Inflammatory macrophage (primary cell): Measurements from ENCODE around the gene SLC25A17.
A peak's percentile ranks its signal among the peaks of the same experiment; 100 is the strongest.
"Not testable (repeated sequence)": the region's sequence is repeated elsewhere in the genome, so short reads cannot be mapped to it uniquely, and the experiment has no call there.

Experiments
- DNase-seq, 2 donors: peaks; one replicate each; pipeline ENCODE4 v3.0.0-alpha.2; 2020 to 2022
- total RNA-seq, 18 experiments: gene quantifications; one replicate each; lab custom pipeline; 2026; ENCODE audit warnings: mixed read lengths in 6 of 18, inconsistent platforms in 2 of 18; lab: John Stamatoyannopoulos, UW

The SLC25A17 gene, protein sequence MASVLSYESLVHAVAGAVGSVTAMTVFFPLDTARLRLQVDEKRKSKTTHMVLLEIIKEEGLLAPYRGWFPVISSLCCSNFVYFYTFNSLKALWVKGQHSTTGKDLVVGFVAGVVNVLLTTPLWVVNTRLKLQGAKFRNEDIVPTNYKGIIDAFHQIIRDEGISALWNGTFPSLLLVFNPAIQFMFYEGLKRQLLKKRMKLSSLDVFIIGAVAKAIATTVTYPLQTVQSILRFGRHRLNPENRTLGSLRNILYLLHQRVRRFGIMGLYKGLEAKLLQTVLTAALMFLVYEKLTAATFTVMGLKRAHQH
- 6.5 to 26.9 (median 16.0) reads per million in 18 experiments for total RNA-seq

GRCh38 chr22:40818747-40819598 is at the start of gene SLC25A17:
TSS of gene SLC25A17 (minus strand) at chr22:40819346. CDS start at chr22:40819248, 98 bp downstream.
- peak; percentile 75 to 87 for DNase-seq

GRCh38 chr22:40868379-40868778 is 49.2 kb upstream of the SLC25A17 start:
- DNase-seq, result not testable (repeated sequence)

GRCh38 chr22:40867109-40867508 is 48.0 kb upstream of the SLC25A17 start:
- DNase-seq, result no peak

DNA sequence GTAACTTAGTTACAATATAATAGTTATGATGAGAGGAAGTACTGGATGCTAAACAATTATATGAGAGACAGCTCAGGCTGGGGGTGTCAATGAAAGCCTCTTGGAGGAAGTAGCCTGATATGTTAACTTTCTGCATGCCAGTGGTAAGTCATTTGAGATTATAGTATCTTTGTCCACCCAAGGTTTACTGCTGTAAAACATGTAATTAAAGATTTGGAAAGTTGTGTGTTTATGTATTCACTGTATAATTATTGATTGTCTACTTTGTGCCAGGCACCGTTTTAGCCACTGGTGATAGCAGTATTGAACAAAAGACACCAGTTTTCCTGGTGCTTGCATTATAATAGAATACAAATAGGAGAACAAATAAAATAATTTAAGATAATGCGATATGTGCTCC is 43.4 kb upstream of the SLC25A17 start:
- peak; percentile 38 to 41 for DNase-seq

DNA sequence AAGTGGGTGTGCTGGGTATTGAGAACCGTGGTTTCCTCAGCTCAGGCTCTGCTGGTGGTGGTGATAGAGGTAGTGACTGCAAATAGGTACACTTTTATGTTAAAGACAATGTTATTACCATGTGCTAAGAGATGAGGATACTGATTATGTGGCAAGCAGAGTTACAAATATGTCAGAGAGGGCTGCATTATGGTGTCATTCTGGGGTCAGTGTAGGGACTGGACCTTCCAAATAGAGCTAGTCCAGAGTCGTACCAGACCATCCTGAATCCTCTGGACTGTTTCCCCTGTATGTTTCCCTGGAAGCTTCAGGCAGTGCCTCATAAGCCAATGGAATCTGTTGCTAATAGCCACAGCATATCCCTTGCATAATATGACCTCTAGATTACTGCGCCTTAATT is 42.9 kb upstream of the SLC25A17 start, which contains the start of gene DNAJB7:
Gene DNAJB7, minus strand, starts transcription at position 101 of the 400 bp plus-strand sequence. CDS start 119 bp downstream, outside the sequence.
- DNase-seq, result peak in 1 of 2 donors; percentile 15

GRCh38 chr22:40857309-40857855 is 38.2 kb upstream of the SLC25A17 start:
- DNase-seq, result no peak

- peak; percentile 97 to 98 for DNase-seq
These were observed 37.6 kb upstream of the SLC25A17 start, which contains the start of the genes ST13 and XPNPEP3 for GRCh38 chr22:40856513-40857308. TSS of gene ST13 (minus strand) at chr22:40856639. CDS start at chr22:40856540, 99 bp downstream. TSS of gene XPNPEP3 (plus strand) at chr22:40857148. CDS start at chr22:40857182, 34 bp downstream.

DNA sequence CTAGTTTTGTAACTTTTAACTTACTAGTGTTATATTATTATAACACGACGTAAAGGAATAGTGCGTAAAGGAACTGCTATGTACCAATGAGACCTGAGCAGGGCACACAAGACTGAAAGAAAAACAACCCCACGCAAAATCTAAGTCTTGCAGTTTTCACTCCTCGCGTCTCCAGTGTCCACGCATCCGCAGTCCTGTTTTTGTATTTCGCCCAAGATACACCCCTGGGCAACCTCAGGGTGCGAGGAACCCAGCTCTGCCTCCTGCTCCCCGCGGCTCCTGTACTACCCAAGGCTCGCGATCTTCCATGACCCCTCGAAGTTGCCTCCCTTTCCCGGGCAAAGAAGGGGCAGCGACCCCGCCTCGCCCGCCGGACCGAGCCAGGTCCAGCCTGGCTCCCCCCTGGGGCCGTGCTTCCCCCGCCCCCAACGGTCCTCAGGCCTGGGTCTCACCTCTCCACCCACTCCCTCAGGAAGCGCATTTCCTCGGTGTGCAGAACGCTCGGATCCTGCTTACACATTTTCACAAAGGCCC is 36.9 kb upstream of the SLC25A17 start:
- peak; percentile 43 to 49 for DNase-seq

DNA sequence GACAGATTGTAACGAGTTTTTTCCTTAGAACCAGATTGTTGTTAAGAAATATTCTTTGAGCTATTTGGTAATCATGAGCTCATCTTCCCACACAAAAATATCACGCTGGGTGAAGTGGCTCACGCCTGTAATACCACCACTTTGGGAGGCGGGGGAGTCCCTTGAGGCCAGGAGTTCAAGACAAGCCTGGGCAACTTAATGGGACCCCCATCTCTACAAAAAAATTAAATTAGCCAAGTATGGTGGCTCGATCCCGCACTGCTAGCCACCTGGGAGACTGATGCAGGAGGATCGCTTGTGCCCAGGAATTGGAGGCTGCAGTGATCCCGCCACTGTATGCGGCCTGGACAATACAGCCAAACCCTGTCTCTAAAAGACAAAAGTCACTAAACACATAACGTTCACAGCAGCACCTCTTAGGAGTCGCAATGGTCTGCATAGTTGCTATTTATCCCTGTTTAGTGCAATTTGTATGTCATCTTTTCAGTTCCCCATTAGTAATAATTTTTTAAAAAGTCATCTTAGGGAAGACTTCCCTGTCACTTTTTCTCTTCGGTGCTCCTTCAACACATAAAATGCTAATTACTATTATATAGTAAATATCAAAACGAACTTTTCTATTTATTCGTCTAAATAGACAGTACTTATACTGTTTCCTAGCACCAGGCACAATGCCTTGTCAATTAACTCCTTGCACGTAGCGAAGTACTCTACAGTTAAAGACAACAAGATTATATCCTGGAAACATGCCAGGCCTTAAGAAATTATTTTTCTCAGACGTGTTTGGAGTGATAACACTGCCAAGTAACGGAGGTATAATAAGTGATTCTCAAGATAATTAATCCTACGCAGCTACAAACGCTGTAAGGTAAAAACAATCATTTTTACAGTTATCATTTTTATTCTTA is 36.2 kb upstream of the SLC25A17 start:
- DNase-seq, result peak; percentile 81 to 88

GRCh38 chr22:40853961-40854360 is 34.8 kb upstream of the SLC25A17 start:
- no peak for DNase-seq

DNA sequence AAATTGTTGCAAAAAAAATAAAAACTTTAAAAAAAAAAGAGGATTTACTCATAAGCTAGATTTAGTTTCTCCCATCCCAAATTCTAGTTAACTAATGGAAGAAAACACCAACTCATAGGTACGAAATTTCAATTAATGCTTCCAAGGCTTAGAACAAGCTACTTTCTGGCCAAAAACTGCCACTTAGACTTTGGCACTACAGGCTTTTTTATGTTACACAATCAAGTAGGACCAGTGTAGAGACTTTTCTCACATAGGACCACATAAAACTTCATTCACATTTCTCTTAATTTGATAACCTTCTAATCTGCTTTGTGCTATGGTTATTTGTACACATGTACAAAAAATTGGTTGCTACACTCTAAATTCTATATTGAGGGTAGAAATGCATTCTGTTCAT is 34.2 kb upstream of the SLC25A17 start:
- no peak for DNase-seq

GRCh38 chr22:40845816-40846215 is 26.7 kb upstream of the SLC25A17 start:
- DNase-seq, result not testable (repeated sequence)

- DNase-seq, result no peak
These were observed 25.8 kb upstream of the SLC25A17 start for GRCh38 chr22:40844951-40845350.

DNA sequence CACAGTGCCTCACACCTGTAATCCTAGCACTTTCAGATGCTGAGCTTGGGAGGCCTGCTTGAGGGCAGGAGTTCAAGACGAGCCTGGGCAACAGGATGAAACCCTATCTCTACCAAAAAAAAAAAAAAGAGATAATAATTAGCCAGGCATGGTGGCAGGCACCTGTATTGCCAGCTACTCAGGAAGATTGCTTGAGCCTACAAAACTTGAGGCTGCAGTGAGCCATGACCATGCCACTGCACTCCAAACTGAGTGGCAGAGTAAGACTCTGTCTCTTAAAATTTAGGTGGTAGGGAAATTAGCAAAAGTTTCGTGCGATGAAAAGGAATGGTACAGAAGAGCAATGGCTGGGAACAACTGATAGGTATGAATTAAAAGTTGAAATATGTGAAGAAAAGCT is 19.3 kb upstream of the SLC25A17 start:
- DNase-seq, result no peak

DNA sequence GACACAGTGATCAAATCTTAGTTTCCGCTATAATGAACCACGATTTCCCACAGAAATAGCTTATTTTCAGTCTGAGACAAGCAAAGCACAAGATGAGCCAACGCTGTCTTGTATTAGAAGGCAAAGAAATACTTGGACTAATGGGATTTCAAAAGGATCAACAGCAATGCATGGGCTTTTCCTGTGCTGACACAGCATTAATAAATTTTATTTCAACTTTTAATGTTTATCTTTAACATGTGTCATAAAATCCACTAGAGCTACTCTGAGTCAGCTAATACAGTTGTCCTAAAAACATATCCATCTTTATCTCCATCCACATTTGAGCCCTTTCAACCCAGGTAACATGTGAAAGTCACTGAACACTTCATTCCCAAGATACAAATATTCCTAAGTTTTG is 15.5 kb upstream of the SLC25A17 start:
- DNase-seq, result no peak

DNA sequence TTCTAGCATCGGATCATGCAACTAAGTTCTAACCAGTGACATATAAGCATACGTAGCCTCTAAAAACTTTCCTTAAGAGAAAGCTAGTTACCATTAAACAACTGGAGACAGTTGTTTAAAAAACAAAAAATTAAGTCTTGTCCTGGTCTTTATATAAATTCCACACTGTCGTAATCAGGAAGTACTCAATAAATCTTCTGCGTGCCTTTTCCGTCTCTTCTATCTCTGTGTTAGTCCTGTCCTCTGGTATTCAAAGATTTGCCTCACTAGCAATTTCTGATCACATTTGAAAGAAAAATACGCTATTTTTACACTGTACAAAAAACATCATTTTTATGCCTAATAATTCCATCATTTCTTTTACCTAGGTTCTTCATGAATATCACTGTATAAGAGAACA is 10.0 kb upstream of the SLC25A17 start:
- DNase-seq, result no peak

- no peak for DNase-seq
These were observed 8.0 kb upstream of the SLC25A17 start for GRCh38 chr22:40826984-40827741.

GRCh38 chr22:40826292-40826691 is 7.1 kb upstream of the SLC25A17 start:
- DNase-seq, result not testable (repeated sequence)

DNA sequence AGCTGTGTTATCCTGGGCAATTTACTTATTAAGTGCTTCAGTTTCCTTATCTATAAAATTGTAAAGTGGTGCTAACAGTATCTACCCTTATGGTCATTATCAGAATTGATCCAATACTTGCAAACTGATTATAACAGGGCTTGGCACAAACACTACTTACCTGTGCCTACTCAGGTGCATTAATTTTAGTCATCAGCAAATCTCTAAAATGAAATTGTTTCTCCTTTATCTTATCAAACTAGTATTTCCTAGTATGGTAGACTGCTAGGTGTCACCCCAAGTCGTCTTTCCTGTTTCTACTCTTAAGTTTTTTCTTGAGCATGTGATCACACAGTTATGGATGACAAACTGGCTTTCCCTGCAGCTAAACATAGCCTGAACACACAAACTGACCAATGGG is 4.3 kb upstream of the SLC25A17 start:
- no peak for DNase-seq

DNA sequence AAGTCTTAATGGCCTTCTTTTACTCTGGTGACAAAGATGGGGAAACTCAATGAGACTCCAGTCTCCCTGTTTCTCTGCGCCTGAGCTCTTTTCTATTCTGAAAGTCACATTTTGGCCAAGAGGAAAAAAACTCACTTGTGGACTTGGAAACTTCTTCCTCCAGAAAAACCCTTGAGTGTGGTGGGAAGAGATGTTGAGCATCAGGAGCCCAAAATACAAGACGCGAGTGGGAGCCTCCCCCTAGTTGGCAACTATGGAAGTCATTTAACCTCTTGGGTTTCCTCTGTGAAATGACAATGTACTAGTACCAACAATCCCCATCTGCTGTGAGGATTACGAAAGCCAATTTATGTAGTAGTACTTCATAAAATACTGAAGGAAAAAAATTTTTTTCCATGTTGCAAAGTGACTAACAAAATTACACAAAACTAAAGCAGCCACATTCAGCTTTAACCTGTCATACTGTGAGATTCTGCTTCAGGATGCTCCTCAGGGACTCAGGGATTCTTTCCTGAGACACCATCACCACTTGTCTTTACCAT is 524 bp upstream of the SLC25A17 start:
- peak in 1 of 2 donors; percentile 11 for DNase-seq
